SK-N-MC (cell line): Measurements from ENCODE around the gene PAK1.

ENCODE experiments used
- EZH2 ChIP-seq: fragments of 200-600 bp; sonication (generic); IDR thresholded peaks from one replicate; pipeline ENCODE4 v1.6.1; 2017; ENCODE audit warnings: antibody characterized with exemption
- POLR2AphosphoS5 ChIP-seq: IDR thresholded peaks from 2 replicates; pipeline ENCODE4 v1.6.1; 2012; ENCODE audit warnings: mild to moderate bottlenecking, low read depth, low read length, borderline replicate concordance

- no peak for TF ChIP-seq EZH2
- TF ChIP-seq POLR2AphosphoS5: no peak
These were observed 698 bp downstream of the PAK1 start for GRCh38 chr11:77472991-77473800.
